Cardiac muscle cell (in vitro differentiated cells and primary cell): ENCODE data around the gene ZNF771. TPM values are rescaled to one million over a fixed set of nuclear protein-coding genes. Genes with fewer than 3 reads are reported as not detected.

ENCODE experiments used
- DNase-seq, 2 donors: peaks; one replicate each; pipeline versions ENCODE4 v3.0.0 to v3.0.0-alpha.2; 2010 to 2017; ENCODE audit warnings: low read depth in 1 of 2, low spot score in 1 of 2
- H3K27ac ChIP-seq: fragments of 200-600 bp; sonication (generic); 2 replicates; pipeline ENCODE4 v1.5.1; 2016
- H3K27me3 ChIP-seq: fragments of 200-600 bp; sonication (generic); 2 replicates; pipeline ENCODE4 v1.6.0; 2016; ENCODE audit warnings: control low read depth
- H3K36me3 ChIP-seq: fragments of 200-600 bp; sonication (generic); 2 replicates; pipeline ENCODE4 v1.5.1; 2016; ENCODE audit warnings: control low read depth
- H3K4me1 ChIP-seq: fragments of 200-600 bp; sonication (generic); 2 replicates; pipeline ENCODE4 v1.8.1; 2017; ENCODE audit warnings: low read depth, mild to moderate bottlenecking, mixed run types
- H3K4me3 ChIP-seq: fragments of 200-600 bp; sonication (generic); 2 replicates; pipeline ENCODE4 v1.5.1; 2016; ENCODE audit warnings: mild to moderate bottlenecking
- H3K9me3 ChIP-seq: fragments of 200-600 bp; sonication (generic); 2 replicates; pipeline ENCODE4 v1.5.1; 2017; ENCODE audit warnings: low read depth, mild to moderate bottlenecking, control low read depth
- CTCF ChIP-seq: IDR thresholded peaks from 2 replicates; pipeline ENCODE4 v1.5.1; 2012; ENCODE audit warnings: low read depth, mild to moderate bottlenecking, low read length
- polyA plus RNA-seq: library from polyadenylated mRNA; unstranded; fragments of >200 nt; fragmentation: Nextera tagmentation; extraction: Ambion mirVana; gene quantifications from 2 replicates; pipeline ENCODE4 v1.2.1, GENCODE V29; 2016
- total RNA-seq: library from RNA; depleted of rRNA; stranded (reverse); fragments of >200 nt; gene quantifications from 2 replicates; pipeline ENCODE4 v1.2.3, GENCODE V29; 2016

Gene ZNF771
- total and polyA plus RNA-seq, 2 experiments from 2014 or later, result 31.5 to 36.1 TPM

- no peak for DNase-seq
- H3K4me3 ChIP-seq, result no peak overlapping the region
- H3K9me3 ChIP-seq, result no peaks in the 10 kb centered on the region
- H3K27me3 ChIP-seq, result no peaks in the 10 kb centered on the region
- peaks cover 9% of the 10 kb centered on the region for H3K4me1 ChIP-seq
- no peaks in the 10 kb centered on the region for H3K36me3 ChIP-seq
- H3K27ac ChIP-seq, result no peak overlapping the region
- no peak for TF ChIP-seq CTCF
Observed at GRCh38 chr16:30380803-30381208, 26.6 kb upstream of the ZNF771 start.

GRCh38 chr16:30381291-30382041, 25.9 kb upstream of the ZNF771 start:
- H3K27me3 ChIP-seq, result no peaks in the 10 kb centered on the region
- H3K4me3 ChIP-seq, result no peak overlapping the region
- H3K36me3 ChIP-seq, result no peaks in the 10 kb centered on the region
- TF ChIP-seq CTCF, result no peak
- peak overlapping the region; percentile 70 for H3K27ac ChIP-seq
- no peaks in the 10 kb centered on the region for H3K9me3 ChIP-seq
- no peak for DNase-seq
- H3K4me1 ChIP-seq, result peaks cover 9% of the 10 kb centered on the region

- DNase-seq, result no peak
- no peak for TF ChIP-seq CTCF
- Histone ChIP-seq H3K27ac (peak within 1 kb of the TSS; percentile 70), H3K4me1 (peaks cover 7% of the 10 kb centered on the region), H3K9me3 (no peaks in the 10 kb centered on the region), H3K36me3 (no peaks in the 10 kb centered on the region), H3K4me3 (no peak within 1 kb of the TSS), H3K27me3 (no peaks in the 10 kb centered on the region)
Observed at GRCh38 chr16:30382111-30382881, 25.1 kb upstream of the ZNF771 start, which contains the start of gene SEPTIN1. Gene SEPTIN1, minus strand, starts transcription at chr16:30382561. Its CDS starts 19 bp downstream, at chr16:30382542.

GRCh38 chr16:30383521-30383920, 23.9 kb upstream of the ZNF771 start:
- H3K27ac ChIP-seq, result no peak overlapping the region
- no peak for TF ChIP-seq CTCF
- no peaks in the 10 kb centered on the region for H3K36me3 ChIP-seq

GRCh38 chr16:30394592-30395154, 12.7 kb upstream of the ZNF771 start:
- H3K27ac ChIP-seq, result peak overlapping the region; percentile 98
- peaks cover 19% of the 10 kb centered on the region for H3K4me1 ChIP-seq
- TF ChIP-seq CTCF, result no peak
- peak overlapping the region; percentile 95 for H3K4me3 ChIP-seq
- no peaks in the 10 kb centered on the region for H3K36me3 ChIP-seq
- no peaks in the 10 kb centered on the region for H3K27me3 ChIP-seq
- no peaks in the 10 kb centered on the region for H3K9me3 ChIP-seq
- peak; percentile 35 to 64 for DNase-seq

More at GRCh38 chr16:30383521-30383920, 23.9 kb upstream of the ZNF771 start:
- Histone ChIP-seq H3K9me3 (no peaks in the 10 kb centered on the region), H3K4me1 (peaks cover 4% of the 10 kb centered on the region), H3K27me3 (no peaks in the 10 kb centered on the region), H3K4me3 (no peak overlapping the region)
- no peak for DNase-seq
